DMS79 (cell line): Measurements from ENCODE around the gene RPP25.
"Not testable (repeated sequence)": the region's sequence is repeated elsewhere in the genome, so short reads cannot be mapped to it uniquely, and the experiment has no call there.

Experiments
- DNase-seq: peaks from one replicate; lab custom pipeline; 2025; lab: John Stamatoyannopoulos, UW

RPP25 gene

GRCh38 chr15:74962671-74963070 is 6.1 kb upstream of the RPP25 start:
- no peak for DNase-seq

GRCh38 chr15:74962219-74962618 is 5.6 kb upstream of the RPP25 start:
- no peak for DNase-seq

GRCh38 chr15:74961616-74962015 is 5.0 kb upstream of the RPP25 start:
- no peak for DNase-seq

GRCh38 chr15:74960995-74961588 is 4.5 kb upstream of the RPP25 start:
- DNase-seq = no peak

- DNase-seq = no peak
Measured at GRCh38 chr15:74960286-74960685, 3.7 kb upstream of the RPP25 start.

GRCh38 chr15:74959586-74959939 is 3.0 kb upstream of the RPP25 start:
- DNase-seq = no peak

GRCh38 chr15:74958908-74959585 is 2.5 kb upstream of the RPP25 start:
- DNase-seq = no peak

- no peak for DNase-seq
Measured at GRCh38 chr15:74958320-74958907, 1.8 kb upstream of the RPP25 start.

GRCh38 chr15:74957476-74958035 is 984 bp upstream of the RPP25 start:
- DNase-seq = no peak

- DNase-seq = peak; percentile 26
Measured at GRCh38 chr15:74955796-74956647, 550 bp downstream of the RPP25 start.

GRCh38 chr15:74955017-74955416 is 1.6 kb downstream of the RPP25 start:
- no peak for DNase-seq

- no peak for DNase-seq
Measured at GRCh38 chr15:74954515-74954914, 2.1 kb downstream of the RPP25 start.

GRCh38 chr15:74951006-74951405 is 5.6 kb downstream of the RPP25 start:
- no peak for DNase-seq

- peak; percentile 21 for DNase-seq
Measured at GRCh38 chr15:74950078-74950908, 6.3 kb downstream of the RPP25 start.

GRCh38 chr15:74937590-74938371 is 18.8 kb downstream of the RPP25 start, which contains the start of gene COX5A:
COX5A (minus strand) TSS chr15:74938073; CDS start chr15:74938014, 59 bp downstream.
- DNase-seq = peak; percentile 60

- no peak for DNase-seq
Measured at GRCh38 chr15:74937272-74937589, 19.3 kb downstream of the RPP25 start.

GRCh38 chr15:74935193-74935592 is 21.4 kb downstream of the RPP25 start:
- DNase-seq = not testable (repeated sequence)

- DNase-seq = no peak
Measured at GRCh38 chr15:74933573-74933972, 23.0 kb downstream of the RPP25 start.

- DNase-seq = no peak
Measured at GRCh38 chr15:74928771-74929198, 27.8 kb downstream of the RPP25 start.

GRCh38 chr15:74924525-74924924 is 32.0 kb downstream of the RPP25 start:
- DNase-seq = no peak

- no peak for DNase-seq
Measured at GRCh38 chr15:74920456-74920855, 36.1 kb downstream of the RPP25 start.
